GM12864 (cell line): ENCODE data around the gene LPIN1.
"Not testable (repeated sequence)": the region's sequence is repeated elsewhere in the genome, so short reads cannot be mapped to it uniquely, and the experiment has no call there.

ENCODE experiments used
- DNase-seq: peaks from one replicate; pipeline ENCODE4 v3.0.0-alpha.2; 2011; ENCODE audit warnings: low read depth
- H3K4me3 ChIP-seq: 2 replicates; pipeline ENCODE4 v1.5.1; 2011; ENCODE audit warnings: mild to moderate bottlenecking, low read depth, low read length, control low read depth
- TF ChIP-seq, protein P1 (sequence below): IDR thresholded peaks from 2 replicates; pipeline ENCODE4 v1.5.1; 2011; ENCODE audit warnings: low read depth, mild to moderate bottlenecking, moderate library complexity, low read length, control low read depth, inconsistent platforms; ENCODE audit errors: missing control alignments

The LPIN1 gene

DNA sequence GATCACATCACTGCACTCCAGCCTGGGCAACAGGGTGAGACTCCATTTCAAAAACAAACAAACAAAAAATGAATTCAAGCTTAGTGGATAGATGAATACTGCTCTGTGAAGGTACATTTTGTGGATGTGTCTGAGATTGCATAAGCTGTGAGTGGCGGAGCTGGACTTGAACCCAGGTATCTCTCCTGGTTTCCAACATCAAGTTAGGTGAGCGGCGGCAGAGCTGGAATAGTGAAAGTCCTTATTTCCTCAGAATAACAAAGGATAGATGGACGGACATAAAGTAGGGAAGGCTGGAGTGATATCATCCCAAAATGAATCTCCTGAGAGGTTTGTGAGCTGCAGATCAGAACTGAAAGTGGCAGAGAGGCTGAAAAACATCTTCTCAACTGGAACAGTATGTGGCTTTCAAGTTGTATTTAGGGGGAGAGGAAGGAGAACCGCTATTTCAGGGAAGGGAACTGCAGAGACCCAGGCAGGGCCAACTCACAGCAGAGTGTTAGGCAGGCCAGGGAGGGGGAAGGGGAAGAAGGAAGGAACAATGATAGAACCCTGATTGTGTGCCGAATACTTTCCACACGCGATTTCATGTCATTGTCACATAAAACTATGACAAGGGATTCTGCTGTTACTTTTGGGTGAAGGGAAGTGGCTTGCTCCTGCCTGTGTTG, 106.2 kb downstream of the LPIN1 start:
- TF ChIP-seq, protein P1, sequence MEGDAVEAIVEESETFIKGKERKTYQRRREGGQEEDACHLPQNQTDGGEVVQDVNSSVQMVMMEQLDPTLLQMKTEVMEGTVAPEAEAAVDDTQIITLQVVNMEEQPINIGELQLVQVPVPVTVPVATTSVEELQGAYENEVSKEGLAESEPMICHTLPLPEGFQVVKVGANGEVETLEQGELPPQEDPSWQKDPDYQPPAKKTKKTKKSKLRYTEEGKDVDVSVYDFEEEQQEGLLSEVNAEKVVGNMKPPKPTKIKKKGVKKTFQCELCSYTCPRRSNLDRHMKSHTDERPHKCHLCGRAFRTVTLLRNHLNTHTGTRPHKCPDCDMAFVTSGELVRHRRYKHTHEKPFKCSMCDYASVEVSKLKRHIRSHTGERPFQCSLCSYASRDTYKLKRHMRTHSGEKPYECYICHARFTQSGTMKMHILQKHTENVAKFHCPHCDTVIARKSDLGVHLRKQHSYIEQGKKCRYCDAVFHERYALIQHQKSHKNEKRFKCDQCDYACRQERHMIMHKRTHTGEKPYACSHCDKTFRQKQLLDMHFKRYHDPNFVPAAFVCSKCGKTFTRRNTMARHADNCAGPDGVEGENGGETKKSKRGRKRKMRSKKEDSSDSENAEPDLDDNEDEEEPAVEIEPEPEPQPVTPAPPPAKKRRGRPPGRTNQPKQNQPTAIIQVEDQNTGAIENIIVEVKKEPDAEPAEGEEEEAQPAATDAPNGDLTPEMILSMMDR, result no peak
- no peak overlapping the region for H3K4me3 ChIP-seq
- DNase-seq, result no peak

DNA sequence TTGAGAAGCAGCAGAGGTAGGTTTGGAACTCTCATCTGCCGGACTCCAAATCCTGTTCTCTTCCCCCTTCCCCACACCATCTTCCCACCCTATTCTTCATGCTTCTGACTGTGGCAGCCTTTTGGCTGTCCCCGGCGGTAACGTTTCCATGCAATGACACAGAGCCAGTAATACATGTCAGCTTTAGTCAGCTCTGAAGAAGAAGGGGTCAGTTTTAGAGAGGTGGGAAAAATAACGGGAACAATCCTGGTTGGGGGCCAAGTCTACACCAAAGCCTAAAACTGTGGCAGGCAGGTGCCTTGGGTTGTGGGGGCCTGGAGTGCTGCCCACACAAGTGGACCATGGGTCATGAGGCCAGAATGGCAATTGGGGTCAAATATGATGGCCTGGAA, 106.8 kb downstream of the LPIN1 start:
- TF ChIP-seq, protein P1, result no peak
- H3K4me3 ChIP-seq, result no peak overlapping the region
- no peak for DNase-seq

DNA sequence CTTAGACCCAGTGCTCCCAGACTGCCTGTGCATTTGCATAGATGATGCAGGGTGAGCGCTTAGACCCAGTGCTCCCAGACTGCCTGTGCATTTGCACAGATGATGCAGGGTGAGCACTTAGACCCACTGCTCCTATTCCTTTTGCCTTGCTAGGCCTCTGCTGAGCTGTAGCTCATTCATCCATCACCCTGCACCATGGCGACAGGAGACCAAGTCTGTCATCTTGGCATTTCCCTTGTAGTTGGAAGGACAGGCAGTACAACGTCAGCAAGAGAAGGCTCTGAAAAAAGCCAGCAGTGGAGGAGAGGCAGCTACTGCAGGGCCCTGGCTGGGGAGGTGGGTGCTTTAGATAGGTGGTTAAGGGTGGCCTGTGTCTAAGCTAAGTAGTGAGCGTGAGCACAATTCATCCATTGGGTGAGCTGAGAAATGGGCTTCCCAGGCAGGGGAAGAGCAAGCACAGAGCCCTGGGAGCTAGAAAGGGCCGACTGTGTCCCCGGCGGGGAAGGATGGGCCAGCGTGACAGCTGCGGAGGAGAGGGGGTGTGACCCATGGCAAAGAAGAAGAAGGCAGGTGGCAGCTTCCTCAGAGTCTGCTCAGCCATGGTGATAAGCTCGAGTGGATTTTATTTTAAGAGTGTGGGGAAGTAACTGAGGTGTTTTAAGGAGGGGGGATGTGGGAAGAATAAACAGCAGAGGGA, 108.8 kb downstream of the LPIN1 start:
- DNase-seq, result no peak
- TF ChIP-seq, protein P1, result no peak
- no peak overlapping the region for H3K4me3 ChIP-seq

DNA sequence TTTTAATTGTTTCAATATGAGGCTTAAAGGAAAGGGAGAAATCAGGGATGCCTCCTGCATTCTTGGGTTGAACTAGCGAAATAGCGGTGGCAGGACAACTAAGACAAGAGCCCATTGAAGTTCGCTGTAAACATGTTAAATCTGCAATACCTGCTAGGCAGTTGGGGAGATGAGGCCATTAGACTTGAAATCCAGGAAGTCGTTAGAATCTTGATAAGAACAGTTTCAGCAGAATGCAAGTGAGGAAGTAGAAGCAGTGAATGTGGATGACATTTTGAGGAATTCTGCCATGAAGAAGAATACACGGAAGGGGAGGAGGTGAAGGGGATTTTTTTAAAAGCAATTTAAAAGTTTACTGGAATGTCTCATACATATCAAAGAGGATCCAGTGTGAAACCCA, 109.7 kb downstream of the LPIN1 start:
- TF ChIP-seq, protein P1, result no peak
- H3K4me3 ChIP-seq, result no peak overlapping the region
- no peak for DNase-seq

DNA sequence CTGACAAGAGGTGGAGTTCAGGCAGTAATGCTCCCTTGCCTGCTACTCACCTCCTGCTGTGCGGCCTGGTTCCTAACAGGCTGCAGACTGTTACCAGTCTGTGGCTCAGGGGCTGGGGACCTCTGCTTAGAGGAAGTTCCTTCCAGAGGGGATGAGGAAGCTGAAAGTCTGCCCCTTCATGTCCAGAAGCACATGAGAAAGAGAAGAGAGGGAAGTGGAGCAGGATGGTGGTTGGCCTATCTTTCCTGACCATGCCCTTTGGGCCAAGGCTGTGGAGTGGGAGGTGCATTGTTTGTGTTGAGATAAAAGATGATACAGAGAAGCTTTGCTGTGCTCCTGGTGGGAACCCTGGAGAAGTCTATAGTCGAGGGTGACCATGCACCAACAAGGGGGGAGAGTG, 112.5 kb downstream of the LPIN1 start:
- TF ChIP-seq, protein P1, result no peak
- DNase-seq, result no peak
- H3K4me3 ChIP-seq, result no peak overlapping the region

DNA sequence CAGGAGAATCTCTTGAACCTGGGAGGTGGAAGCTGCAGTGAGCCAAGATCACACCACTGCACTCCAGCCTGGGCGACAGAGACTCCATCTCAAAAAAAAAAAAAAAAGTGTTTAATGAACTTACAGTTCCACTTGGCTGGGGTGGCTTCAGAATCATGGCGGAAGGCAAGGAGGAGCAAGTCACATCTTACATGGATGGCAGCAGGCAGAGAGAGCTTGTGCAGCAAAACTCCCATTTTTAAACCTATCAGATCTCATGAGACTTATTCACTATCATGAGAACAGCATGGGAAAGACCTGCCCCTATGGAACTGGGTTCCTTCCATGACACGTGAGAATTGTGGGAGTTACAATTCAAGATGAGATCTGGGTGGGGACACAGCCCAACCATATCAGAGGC, 113.5 kb downstream of the LPIN1 start:
- not testable (repeated sequence) for DNase-seq, H3K4me3 ChIP-seq

DNA sequence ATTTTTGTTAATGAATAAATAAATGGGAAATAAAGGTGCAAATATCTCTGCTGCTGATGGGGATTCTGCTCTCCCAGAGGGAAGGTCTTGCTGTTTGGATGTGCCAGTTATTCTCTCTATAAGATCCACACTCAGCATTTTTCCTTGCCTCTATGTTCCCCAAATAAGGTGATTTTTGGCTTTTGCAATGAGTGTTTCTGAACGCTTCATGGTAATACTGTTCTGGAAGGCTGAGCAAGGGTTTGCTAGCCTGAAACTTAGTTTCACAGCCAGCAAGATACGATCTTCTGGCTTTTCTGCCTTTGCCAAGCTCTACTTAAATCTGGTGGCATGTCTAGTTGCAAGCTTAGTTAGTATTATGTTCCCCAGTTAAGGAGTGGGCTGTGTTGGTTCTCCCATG, 114.6 kb downstream of the LPIN1 start:
- H3K4me3 ChIP-seq, result no peak overlapping the region
- DNase-seq, result no peak
- TF ChIP-seq, protein P1, result no peak
